Cardiac fibroblast (primary cell): ENCODE data around the gene KLF3.

ENCODE experiments used
- DNase-seq, 2 donors: peaks; one replicate each; pipeline versions ENCODE4 v3.0.0 to v3.0.0-alpha.2; 2010; ENCODE audit warnings: low read depth in 2 of 2
- H3K4me3 ChIP-seq, 2 donors: replicated peaks in 1 of 2; 1 replicate in 1 of 2; 2 replicates in 1 of 2; pipeline ENCODE4 v1.5.1; 2011; ENCODE audit warnings: low read depth in 2 of 2, low read length in 2 of 2, mild to moderate bottlenecking in 2 of 2, moderate library complexity in 1 of 2
- TF ChIP-seq, protein P1 (sequence below): IDR thresholded peaks from one replicate; pipeline ENCODE4 v1.5.1; 2011; ENCODE audit warnings: low read depth, mild to moderate bottlenecking, low read length, inconsistent platforms

KLF3 gene

DNA sequence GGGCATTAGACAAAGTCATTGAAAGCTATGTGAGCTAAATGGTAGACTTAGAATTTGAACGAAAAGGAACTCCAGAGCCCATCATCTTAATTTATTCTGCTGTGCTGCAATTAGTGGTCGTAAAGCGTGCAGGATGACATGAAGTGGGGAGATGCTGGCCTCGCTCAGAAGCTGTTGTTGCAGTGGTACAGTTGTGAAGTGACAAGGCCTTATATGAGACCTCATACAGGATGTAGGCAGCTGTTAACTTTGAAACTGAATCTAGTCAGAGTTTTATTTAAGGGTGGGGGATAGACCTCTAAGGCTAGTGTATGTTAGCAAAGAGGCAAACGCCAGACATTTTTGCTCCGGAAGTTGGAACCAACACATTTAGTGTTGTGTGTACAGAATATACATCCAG, 13.4 kb downstream of the KLF3 start:
- TF ChIP-seq, protein P1, sequence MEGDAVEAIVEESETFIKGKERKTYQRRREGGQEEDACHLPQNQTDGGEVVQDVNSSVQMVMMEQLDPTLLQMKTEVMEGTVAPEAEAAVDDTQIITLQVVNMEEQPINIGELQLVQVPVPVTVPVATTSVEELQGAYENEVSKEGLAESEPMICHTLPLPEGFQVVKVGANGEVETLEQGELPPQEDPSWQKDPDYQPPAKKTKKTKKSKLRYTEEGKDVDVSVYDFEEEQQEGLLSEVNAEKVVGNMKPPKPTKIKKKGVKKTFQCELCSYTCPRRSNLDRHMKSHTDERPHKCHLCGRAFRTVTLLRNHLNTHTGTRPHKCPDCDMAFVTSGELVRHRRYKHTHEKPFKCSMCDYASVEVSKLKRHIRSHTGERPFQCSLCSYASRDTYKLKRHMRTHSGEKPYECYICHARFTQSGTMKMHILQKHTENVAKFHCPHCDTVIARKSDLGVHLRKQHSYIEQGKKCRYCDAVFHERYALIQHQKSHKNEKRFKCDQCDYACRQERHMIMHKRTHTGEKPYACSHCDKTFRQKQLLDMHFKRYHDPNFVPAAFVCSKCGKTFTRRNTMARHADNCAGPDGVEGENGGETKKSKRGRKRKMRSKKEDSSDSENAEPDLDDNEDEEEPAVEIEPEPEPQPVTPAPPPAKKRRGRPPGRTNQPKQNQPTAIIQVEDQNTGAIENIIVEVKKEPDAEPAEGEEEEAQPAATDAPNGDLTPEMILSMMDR: no peak
- no peak overlapping the region for H3K4me3 ChIP-seq
- DNase-seq: no peak

DNA sequence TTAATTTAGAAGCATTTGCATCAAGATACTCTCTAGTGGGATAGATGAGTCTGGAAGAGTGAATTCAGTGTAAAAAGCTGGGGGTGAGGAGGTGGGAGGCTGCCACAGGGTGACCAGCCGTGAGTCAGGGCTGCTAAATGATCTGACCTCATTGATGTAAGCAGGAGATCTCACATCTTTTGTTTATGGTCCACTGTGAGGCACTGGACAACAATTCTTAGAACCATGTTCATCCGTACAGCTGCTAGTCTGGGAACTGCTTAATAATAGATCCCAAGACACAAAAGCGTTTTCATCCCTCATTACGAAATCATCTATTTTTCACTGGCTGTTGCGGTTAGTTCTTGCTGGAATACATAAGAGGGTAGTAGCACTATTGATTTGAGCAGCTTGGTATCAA, 14.1 kb downstream of the KLF3 start:
- H3K4me3 ChIP-seq: no peak overlapping the region
- peak; percentile 80 to 97 for DNase-seq
- TF ChIP-seq, protein P1: no peak

DNA sequence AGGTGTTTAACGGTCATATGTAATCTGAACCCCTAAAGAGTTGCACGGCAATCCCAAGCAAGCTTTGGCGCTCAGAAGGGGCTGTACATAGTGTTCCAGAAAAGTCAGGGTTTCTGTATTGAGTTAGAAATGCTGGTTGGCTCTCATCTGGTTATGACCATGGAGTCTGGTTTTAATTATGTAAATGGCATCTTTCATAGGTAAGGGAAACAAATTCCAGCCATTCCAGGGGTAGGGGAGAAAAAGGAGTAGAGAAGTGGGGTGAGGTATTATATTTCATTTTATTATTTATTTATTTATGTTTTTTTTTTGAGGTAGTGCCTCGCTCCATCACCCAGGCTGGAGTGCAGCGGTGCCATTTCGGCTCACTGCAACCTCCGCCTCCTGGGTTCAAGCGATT, 15.9 kb downstream of the KLF3 start:
- TF ChIP-seq, protein P1: no peak
- no peak overlapping the region for H3K4me3 ChIP-seq
- DNase-seq: no peak

DNA sequence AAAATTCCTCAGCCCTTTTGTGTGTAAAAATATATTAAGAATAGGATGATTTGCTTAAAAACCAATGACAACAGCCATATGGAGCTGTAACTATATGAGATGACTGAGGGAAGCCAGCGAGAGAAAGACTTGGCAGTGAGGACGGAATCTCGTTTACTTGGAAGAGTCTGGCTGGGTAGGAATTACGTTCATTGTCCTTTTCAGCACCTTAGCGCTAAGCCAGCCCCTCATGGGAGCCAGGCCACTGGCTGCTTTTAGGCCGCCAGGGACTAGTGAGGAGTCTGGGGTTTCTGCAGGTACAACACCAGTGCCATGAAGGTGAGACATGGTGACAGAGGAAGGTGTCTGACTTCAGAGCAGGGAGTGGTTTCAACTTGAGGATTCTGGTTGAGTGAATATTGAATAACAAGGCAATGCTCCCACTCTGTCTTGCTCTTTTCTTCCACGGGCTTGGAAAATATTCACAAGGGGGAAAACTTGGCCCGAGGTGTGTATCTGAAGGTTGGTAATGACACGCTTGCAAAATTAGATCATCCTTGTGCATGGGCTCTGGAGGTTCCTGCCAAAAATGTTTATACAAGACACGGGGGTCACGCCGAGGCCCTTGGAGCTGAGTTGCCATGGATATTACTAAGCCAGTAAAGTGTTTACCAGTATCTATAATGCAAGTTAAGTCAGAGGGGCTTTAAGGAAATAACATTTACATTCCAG, 17.4 kb downstream of the KLF3 start:
- TF ChIP-seq, protein P1: no peak
- no peak overlapping the region for H3K4me3 ChIP-seq
- DNase-seq: peak; percentile 50 to 89

DNA sequence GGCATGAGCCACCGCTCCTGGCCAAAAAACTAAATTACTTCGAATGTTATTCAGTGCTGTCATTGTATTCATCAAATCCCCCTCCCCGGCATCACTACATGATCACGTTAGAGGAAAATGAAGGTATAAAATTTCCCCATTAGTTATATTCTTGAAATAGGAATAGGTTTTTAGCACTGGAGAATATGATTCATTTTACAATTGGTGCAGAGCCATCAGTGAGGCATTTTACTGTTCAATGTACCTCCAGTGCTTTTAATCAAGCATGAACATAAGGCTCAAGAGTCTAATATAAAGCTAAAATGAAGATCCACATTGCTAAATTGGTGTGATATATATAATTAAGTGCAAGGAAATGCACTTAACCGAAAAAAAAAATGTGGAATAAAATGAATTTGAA, 18.3 kb downstream of the KLF3 start:
- H3K4me3 ChIP-seq: no peak overlapping the region
- TF ChIP-seq, protein P1: no peak
- no peak for DNase-seq

DNA sequence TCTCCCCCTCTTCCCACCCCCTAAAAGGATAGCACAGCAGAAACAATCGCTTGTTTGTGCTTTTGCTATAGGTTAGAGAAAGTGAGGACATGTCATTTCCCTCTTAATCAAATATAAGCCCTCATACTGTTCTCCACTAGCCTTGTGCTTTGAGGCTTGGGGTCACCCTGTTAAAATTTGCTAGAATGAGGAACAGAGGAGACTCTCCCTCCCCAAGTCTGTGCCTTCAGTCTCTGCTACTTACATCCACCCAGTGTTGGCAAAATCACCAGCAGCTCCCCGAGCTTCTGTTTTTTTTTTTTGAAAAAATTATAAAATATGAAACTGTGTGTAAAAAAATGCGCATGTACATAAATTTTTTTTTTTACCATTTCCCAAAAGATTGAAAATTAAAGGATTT, 19.3 kb downstream of the KLF3 start:
- TF ChIP-seq, protein P1: no peak
- no peak for DNase-seq
- no peak overlapping the region for H3K4me3 ChIP-seq

DNA sequence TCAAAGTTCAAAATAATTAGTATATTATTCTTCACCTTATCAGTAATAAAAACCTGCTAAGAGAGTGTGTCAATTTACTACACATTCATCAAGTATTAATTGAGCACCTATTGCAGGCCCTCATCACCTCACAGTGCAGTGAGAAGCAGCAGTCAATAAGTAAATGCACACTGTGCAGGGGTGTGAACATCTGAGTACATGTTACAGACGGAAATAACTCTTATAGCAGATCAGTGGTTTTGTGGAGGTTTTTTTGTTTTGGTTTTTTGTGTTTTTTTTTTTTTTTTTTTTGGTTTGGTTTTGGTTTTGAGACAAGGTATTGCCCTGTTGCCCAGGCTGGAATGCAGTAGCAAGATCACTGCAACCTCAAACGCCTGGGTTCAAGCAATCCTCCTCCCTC, 20.3 kb downstream of the KLF3 start:
- H3K4me3 ChIP-seq: no peak overlapping the region
- TF ChIP-seq, protein P1: no peak
- no peak for DNase-seq
